ENCODE measurements around the gene EIPR1. TPM values are rescaled to one million over a fixed set of nuclear protein-coding genes. Genes with fewer than 3 reads are reported as not detected.

Gene EIPR1
- 28.2 and 45.4 TPM in 2 replicates for total RNA-seq

DNA sequence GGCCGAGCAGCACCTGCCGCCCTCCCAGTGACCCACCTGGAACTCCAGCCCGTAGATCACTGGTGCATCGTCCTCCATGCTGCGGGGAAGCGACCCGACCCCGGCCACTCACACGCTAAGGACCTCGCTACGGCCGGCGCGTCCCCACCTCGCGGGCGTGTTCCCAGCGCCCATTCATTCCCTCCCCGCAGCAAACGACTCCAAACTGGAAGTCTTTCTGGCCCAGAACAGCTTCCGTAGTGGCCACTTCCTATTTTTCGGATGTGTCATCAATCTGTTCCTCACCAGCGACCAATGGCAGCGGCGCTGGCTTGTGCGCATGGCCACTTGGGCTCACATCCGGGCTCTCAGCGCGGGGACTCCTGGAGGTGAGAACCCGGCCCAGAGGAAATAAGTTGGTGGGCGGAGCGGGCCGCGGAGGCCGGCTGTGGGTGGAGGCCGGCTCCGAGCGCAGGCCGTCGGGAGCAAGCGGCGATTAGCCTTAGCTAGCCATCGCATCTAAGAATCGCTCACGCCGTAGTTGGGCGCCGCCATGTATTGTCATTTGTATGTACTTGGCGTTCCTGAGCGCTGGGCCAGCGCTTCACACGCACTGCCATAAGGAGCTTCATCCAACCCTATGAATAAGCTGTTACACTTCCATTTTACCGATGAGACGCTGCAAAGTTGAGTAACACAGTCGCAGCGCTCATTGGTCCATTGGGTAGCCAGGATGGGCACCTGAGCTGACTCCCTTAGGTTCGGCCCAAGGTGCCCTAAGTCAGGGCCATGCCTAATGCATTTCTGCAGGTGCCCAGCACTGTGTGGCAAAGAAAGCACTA is at the start of gene EIPR1:
Gene EIPR1 (minus strand): TSS at position 207 of the 821 bp plus-strand sequence. CDS start 129 bp downstream, at position 78.

DNA sequence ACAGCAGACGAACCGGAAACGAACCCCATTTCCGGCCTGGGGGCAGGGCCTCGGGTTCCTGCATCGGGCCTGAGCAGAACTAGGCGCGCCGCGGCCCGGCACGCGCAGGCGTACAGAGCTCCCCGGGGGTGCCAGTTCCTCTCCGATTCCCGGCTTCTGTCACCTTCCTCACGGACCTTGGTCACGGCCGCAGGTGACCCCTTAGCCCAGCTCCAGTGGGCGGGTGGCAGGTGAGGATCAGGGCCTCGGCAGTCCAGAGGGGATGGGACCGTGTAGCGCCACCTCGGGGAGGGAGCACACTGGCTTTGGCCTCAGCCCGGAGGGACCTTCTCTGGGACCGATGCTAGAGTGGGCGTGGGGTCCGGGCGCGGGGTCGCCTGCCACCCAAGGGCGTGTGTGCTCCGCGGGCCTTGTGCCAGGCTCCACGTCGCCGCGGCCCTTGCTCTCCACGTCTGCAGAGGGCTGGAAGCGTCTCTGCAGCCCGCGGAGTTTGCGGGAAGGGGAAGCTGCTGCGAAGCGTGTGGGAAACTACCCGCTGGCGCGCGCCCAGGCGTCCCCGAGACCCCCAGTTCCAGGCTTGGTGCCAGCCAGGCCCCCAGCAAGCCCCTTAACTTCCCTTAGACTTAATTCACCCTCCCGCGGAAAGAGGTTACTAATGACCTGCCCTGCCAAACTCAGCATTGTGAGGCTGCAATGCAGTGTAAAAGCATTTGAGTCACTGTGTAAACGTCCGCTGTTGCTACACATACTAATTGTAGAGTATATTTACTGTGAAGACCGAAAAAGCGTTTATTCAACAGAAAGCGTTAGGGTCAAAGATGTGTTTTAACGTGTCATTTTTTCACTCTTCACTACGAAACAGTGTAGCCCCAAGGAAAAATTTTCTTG is 2.3 kb upstream of the EIPR1 start, which contains the start of gene TRAPPC12:
Gene TRAPPC12 (plus strand): TSS at position 48 of the 888 bp plus-strand sequence. CDS start 7,930 bp downstream, outside the sequence.

Other genes starting within 250 kb of the EIPR1 start
- gene TRAPPC12, start 1.9 kb upstream of the EIPR1 start, total RNA-seq = 47.9 and 63.3 TPM in 2 replicates
- 32.4 and 52.7 TPM in 2 replicates for gene ADI1, start 141.7 kb upstream of the EIPR1 start, total RNA-seq
- gene RNASEH1, start 180.5 kb upstream of the EIPR1 start, total RNA-seq = 27.9 and 46.2 TPM in 2 replicates
- gene RPS7, start 197.4 kb upstream of the EIPR1 start, total RNA-seq = 1,479 and 1,687 TPM in 2 replicates
- gene COLEC11, start 217.3 kb upstream of the EIPR1 start, total RNA-seq = 1.2 and 6.2 TPM in 2 replicates

All from regular cardiac myocyte (primary cell).